Ovary (tissue), 9 donors: ENCODE data around the gene SERP1. TPM values are rescaled to one million over a fixed set of nuclear protein-coding genes. Genes with fewer than 3 reads are reported as not detected.

Experiments
- DNase-seq, 5 donors: peaks; one replicate each; pipeline ENCODE4 v3.0.0-alpha.2; 2019 to 2020
- H3K27ac ChIP-seq, 2 donors: fragments of 200-600 bp; one replicate each; pipeline versions ENCODE4 v1.5.1 to v1.8.0; 2019 to 2022
- H3K27me3 ChIP-seq: fragments of 200-600 bp; one replicate; pipeline ENCODE4 v1.8.0; 2022
- H3K36me3 ChIP-seq: fragments of 200-600 bp; sonication (generic); one replicate; pipeline ENCODE4 v1.5.1; 2019
- H3K4me1 ChIP-seq: one replicate; pipeline ENCODE4 v1.8.1; 2013; ENCODE audit warnings: mild to moderate bottlenecking, moderate library complexity; ENCODE audit not compliant: insufficient read depth
- H3K4me3 ChIP-seq: fragments of 200-600 bp; sonication (generic); one replicate; pipeline ENCODE4 v1.5.1; 2017
- H3K9me3 ChIP-seq, 2 donors: fragments of 200-600 bp in 1 of 2; sonication (generic) in 1 of 2; one replicate each; pipeline versions ENCODE4 v1.5.1 to v1.8.1; 2013 to 2019; ENCODE audit warnings: mild to moderate bottlenecking in 1 of 2, moderate library complexity in 1 of 2
- EP300 ChIP-seq: sonication (generic); formaldehyde crosslinking; IDR thresholded peaks from one replicate; pipeline ENCODE4 v1.6.1; 2017; ENCODE audit warnings: antibody characterized with exemption
- POLR2A ChIP-seq: fragments of 450-650 bp; IDR thresholded peaks from one replicate; pipeline ENCODE4 v1.6.1; 2017; ENCODE audit warnings: antibody characterized with exemption, mild to moderate bottlenecking, moderate library complexity
- WGBS, 3 donors: extraction: QIAGEN DNeasy Blood & Tissue Kit in 1 of 3; methylation state at CpG; one replicate each; pipeline versions ENCODE4 v1.1.5 to v1.1.7; 2013 to 2017; 5-methylcytosine and 5-hydroxymethylcytosine counted together
- intact Hi-C, 4 donors: fragments of 100-400 bp; cut with DNase I; formaldehyde crosslinking; loops; one replicate each; pipeline versions ENCODE4 v1.11.0 to v1.15.1; 2022 to 2023
- polyA plus RNA-seq, 2 donors: library from polyadenylated mRNA; stranded (reverse); fragments of 200-250 nt in 1 of 2; fragments of 350-450 nt in 1 of 2; fragmentation: Illumina TruSeq in 1 of 2; extraction: RNeasy Lipid Tissue Mini Kit (QIAGEN cat#74804) in 1 of 2; gene quantifications; one replicate each; pipeline ENCODE4 v1.2.3, GENCODE V29; 2013 to 2014
- total RNA-seq, 7 donors: library from RNA; depleted of rRNA in 2 of 7; stranded (reverse); fragments of >200 nt in 2 of 7; fragmentation: NEBNext Ultra II Directional in 3 of 7; extraction: Animal tissue kit (Norgen Biotek cat#: 25700) in 3 of 7; gene quantifications; one replicate each; pipeline versions ENCODE4 v1.1.0 to v1.2.4, GENCODE V29; 2016 to 2023
- TF ChIP-seq, protein P1 (sequence below), 3 donors: fragments of 450-650 bp in 2 of 3; fragments of 200-600 bp in 1 of 3; IDR thresholded peaks; one replicate each; pipeline versions ENCODE4 v1.5.1 to v1.8.0; 2016 to 2022; ENCODE audit warnings: antibody characterized with exemption in 3 of 3, mild to moderate bottlenecking in 1 of 3
- donor health status: DM: no; HTN: no; CAD: no; lungs with moderate emphysema.
- donor health status: DM: no; HTN: no; CAD: no.
- donor health status: Bipolar disorder and iron deficiency.
- donor health status: DM: yes; HTN: yes; CAD: no.
- donor health status: DM: no; HTN: no; CAD: no.
- donor health status: DM: yes; HTN: yes; CAD: no.

Gene SERP1
- total and polyA plus RNA-seq, 9 donors = 74.9 to 638 (median 113) TPM

- Histone ChIP-seq H3K36me3 (no peaks in the 10 kb centered on the region), H3K27me3 (no peaks in the 10 kb centered on the region), H3K4me1 (no peaks in the 10 kb centered on the region), H3K4me3 (no peak overlapping the region), H3K27ac (no peak overlapping the region), H3K9me3 (no peaks in the 10 kb centered on the region)
- WGBS, 3 donors = 66 to 67% (median 66%) methylated on average over 9 of the region's 9 CpGs
- DNase-seq = no peak
- TF ChIP-seq POLR2A (no peak), EP300 (no peak)
- TF ChIP-seq, protein P1, sequence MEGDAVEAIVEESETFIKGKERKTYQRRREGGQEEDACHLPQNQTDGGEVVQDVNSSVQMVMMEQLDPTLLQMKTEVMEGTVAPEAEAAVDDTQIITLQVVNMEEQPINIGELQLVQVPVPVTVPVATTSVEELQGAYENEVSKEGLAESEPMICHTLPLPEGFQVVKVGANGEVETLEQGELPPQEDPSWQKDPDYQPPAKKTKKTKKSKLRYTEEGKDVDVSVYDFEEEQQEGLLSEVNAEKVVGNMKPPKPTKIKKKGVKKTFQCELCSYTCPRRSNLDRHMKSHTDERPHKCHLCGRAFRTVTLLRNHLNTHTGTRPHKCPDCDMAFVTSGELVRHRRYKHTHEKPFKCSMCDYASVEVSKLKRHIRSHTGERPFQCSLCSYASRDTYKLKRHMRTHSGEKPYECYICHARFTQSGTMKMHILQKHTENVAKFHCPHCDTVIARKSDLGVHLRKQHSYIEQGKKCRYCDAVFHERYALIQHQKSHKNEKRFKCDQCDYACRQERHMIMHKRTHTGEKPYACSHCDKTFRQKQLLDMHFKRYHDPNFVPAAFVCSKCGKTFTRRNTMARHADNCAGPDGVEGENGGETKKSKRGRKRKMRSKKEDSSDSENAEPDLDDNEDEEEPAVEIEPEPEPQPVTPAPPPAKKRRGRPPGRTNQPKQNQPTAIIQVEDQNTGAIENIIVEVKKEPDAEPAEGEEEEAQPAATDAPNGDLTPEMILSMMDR (IDR thresholded peaks at IDR 0.05) = no peak
- intact Hi-C loops = no loop called here
Observed at GRCh38 chr3:150588027-150588830, 41.9 kb upstream of the SERP1 start.

GRCh38 chr3:150583028-150583427, 36.7 kb upstream of the SERP1 start:
- H3K9me3 ChIP-seq = no peaks in the 10 kb centered on the region
- no peak overlapping the region for H3K27ac ChIP-seq
- WGBS, 3 donors = 61 to 84% (median 68%) methylated on average over 1 of the region's 1 CpG
- intact Hi-C loops = no loop called here
- TF ChIP-seq, protein P1 (IDR thresholded peaks at IDR 0.05) = no peak
- TF ChIP-seq EP300 = no peak
- no peak for TF ChIP-seq POLR2A
- H3K36me3 ChIP-seq = no peaks in the 10 kb centered on the region
- H3K27me3 ChIP-seq = no peaks in the 10 kb centered on the region
- no peak for DNase-seq
- H3K4me3 ChIP-seq = no peak overlapping the region
- no peaks in the 10 kb centered on the region for H3K4me1 ChIP-seq

GRCh38 chr3:150582620-150583019, 36.3 kb upstream of the SERP1 start:
- intact Hi-C loops = no loop called here
- H3K36me3 ChIP-seq = no peaks in the 10 kb centered on the region
- 87 to 94% (median 90%) methylated on average over 2 of the region's 2 CpGs for WGBS, 3 donors
- no peak for DNase-seq
- no peak overlapping the region for H3K4me3 ChIP-seq
- no peak overlapping the region for H3K27ac ChIP-seq
- H3K27me3 ChIP-seq = no peaks in the 10 kb centered on the region
- TF ChIP-seq EP300 = no peak
- TF ChIP-seq, protein P1 (IDR thresholded peaks at IDR 0.05) = no peak
- TF ChIP-seq POLR2A = no peak
- H3K4me1 ChIP-seq = no peaks in the 10 kb centered on the region
- no peaks in the 10 kb centered on the region for H3K9me3 ChIP-seq

- intact Hi-C loops = no loop called here
- H3K27me3 ChIP-seq = no peaks in the 10 kb centered on the region
- TF ChIP-seq EP300 = no peak
- TF ChIP-seq, protein P1 (IDR thresholded peaks at IDR 0.05) = no peak
- no peak for TF ChIP-seq POLR2A
- H3K36me3 ChIP-seq = no peaks in the 10 kb centered on the region
- H3K4me3 ChIP-seq = no peak overlapping the region
- H3K4me1 ChIP-seq = no peaks in the 10 kb centered on the region
- no peak overlapping the region for H3K27ac ChIP-seq
- no peaks in the 10 kb centered on the region for H3K9me3 ChIP-seq
- no peak for DNase-seq
Observed at GRCh38 chr3:150581174-150581573, 34.9 kb upstream of the SERP1 start.
